ENCODE results near the gene FOXC2. TPM values are rescaled to one million over a fixed set of nuclear protein-coding genes. Genes with fewer than 3 reads are reported as not detected.

FOXC2 gene
- total RNA-seq, 1 experiment from 2014 or later = 14.9 TPM

- H3K4me1 ChIP-seq (ENCODE audit: control insufficient read depth, insufficient read depth, low read length) = peaks cover 41% of the 10 kb centered on the region
- ChIA-PET CTCF (no interaction called here), POLR2A (interaction anchor here (0.7 kb wide), 1 partner anchor 100 kb away, joined by 5 read pairs; no protein-coding TSS in a partner anchor)
- DNase-seq (ENCODE audit: low read depth, low spot score) (no peak), ATAC-seq (no peak)
- no TSS peak for BruUV-seq (replicated peaks)
- TF ChIP-seq SIN3A (IDR thresholded peaks at IDR 0.05; ENCODE audit: borderline replicate concordance, insufficient read depth, low read depth, low read length) = no peak
- in situ Hi-C loops (cut with HindIII; ENCODE audit: low pct_unique_long_range_greater_than_20kb, low sequenced_read_pairs) = no loop called here
- intact Hi-C loops (cut with micrococcal nuclease; ENCODE audit: unreplicated experiment) = loop anchor here (5.0 kb wide), 1 partner anchor 260 kb away; no protein-coding TSS in a partner anchor
- peak overlapping the region; percentile 63 to 86 for H3K4me3 ChIP-seq (ENCODE audit: low read depth in 2 of 2, low read length in 2 of 2)
- H3K27me3 ChIP-seq (ENCODE audit: control insufficient read depth, insufficient read depth, low read length) = no peaks in the 10 kb centered on the region
- peak overlapping the region; percentile 97 for H3K27ac ChIP-seq (ENCODE audit: low read length)
- no peaks in the 10 kb centered on the region; the same call in 1 of the 2 replicates for H3K36me3 ChIP-seq (ENCODE audit: control insufficient read depth, insufficient read depth, low read length)
- H3K9me3 ChIP-seq (ENCODE audit: control insufficient read depth, insufficient read depth, low read depth, low read length) = no peaks in the 10 kb centered on the region
Measured at GRCh38 chr16:86572041-86572521, 5.5 kb downstream of the FOXC2 start.

- no TSS peak for BruUV-seq (replicated peaks)
- CTCF ChIA-PET = no interaction called here
- H3K27me3 ChIP-seq (ENCODE audit: control insufficient read depth, insufficient read depth, low read length) = no peaks in the 10 kb centered on the region
- H3K4me3 ChIP-seq (ENCODE audit: low read depth in 2 of 2, low read length in 2 of 2) = peak overlapping the region in 1 of 2 experiments; percentile 86; a peak in 1 of 4 replicates
- peaks cover 42% of the 10 kb centered on the region for H3K4me1 ChIP-seq (ENCODE audit: control insufficient read depth, insufficient read depth, low read length)
- POLR2A ChIA-PET = interaction anchor here (0.7 kb wide), 1 partner anchor 99 kb away, joined by 5 read pairs; no protein-coding TSS in a partner anchor
- ATAC-seq (no peak), DNase-seq (ENCODE audit: low read depth, low spot score) (no peak)
- intact Hi-C loops (cut with micrococcal nuclease; ENCODE audit: unreplicated experiment) (loop anchor here (5.0 kb wide), 1 partner anchor 260 kb away; no protein-coding TSS in a partner anchor), in situ Hi-C loops (cut with HindIII; ENCODE audit: low pct_unique_long_range_greater_than_20kb, low sequenced_read_pairs) (no loop called here)
- no peaks in the 10 kb centered on the region; the same call in 1 of the 2 replicates for H3K36me3 ChIP-seq (ENCODE audit: control insufficient read depth, insufficient read depth, low read length)
- TF ChIP-seq POLR2AphosphoS5 (IDR thresholded peaks at IDR 0.05; ENCODE audit: low read depth, low read length) (no peak), SIN3A (IDR thresholded peaks at IDR 0.05; ENCODE audit: borderline replicate concordance, insufficient read depth, low read depth, low read length) (no peak), REST (IDR thresholded peaks at IDR 0.05; ENCODE audit: insufficient read depth in 1 of 2, low read depth in 2 of 2, low read length in 1 of 2) (no peak), TCF7L2 (IDR thresholded peaks at IDR 0.05; ENCODE audit: low read depth, low read length) (no peak)
- TF ChIP-seq, protein P1, sequence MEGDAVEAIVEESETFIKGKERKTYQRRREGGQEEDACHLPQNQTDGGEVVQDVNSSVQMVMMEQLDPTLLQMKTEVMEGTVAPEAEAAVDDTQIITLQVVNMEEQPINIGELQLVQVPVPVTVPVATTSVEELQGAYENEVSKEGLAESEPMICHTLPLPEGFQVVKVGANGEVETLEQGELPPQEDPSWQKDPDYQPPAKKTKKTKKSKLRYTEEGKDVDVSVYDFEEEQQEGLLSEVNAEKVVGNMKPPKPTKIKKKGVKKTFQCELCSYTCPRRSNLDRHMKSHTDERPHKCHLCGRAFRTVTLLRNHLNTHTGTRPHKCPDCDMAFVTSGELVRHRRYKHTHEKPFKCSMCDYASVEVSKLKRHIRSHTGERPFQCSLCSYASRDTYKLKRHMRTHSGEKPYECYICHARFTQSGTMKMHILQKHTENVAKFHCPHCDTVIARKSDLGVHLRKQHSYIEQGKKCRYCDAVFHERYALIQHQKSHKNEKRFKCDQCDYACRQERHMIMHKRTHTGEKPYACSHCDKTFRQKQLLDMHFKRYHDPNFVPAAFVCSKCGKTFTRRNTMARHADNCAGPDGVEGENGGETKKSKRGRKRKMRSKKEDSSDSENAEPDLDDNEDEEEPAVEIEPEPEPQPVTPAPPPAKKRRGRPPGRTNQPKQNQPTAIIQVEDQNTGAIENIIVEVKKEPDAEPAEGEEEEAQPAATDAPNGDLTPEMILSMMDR (IDR thresholded peaks at IDR 0.05) = no peak
- peak overlapping the region; percentile 97 for H3K27ac ChIP-seq (ENCODE audit: low read length)
- no peaks in the 10 kb centered on the region for H3K9me3 ChIP-seq (ENCODE audit: control insufficient read depth, insufficient read depth, low read depth, low read length)
Measured at GRCh38 chr16:86572606-86573005, 6.0 kb downstream of the FOXC2 start.

GRCh38 chr16:86573215-86573614 lies 6.6 kb downstream of the FOXC2 start:
- Histone ChIP-seq H3K36me3 (ENCODE audit: control insufficient read depth, insufficient read depth, low read length) (no peaks in the 10 kb centered on the region; the same call in 1 of the 2 replicates), H3K4me1 (ENCODE audit: control insufficient read depth, insufficient read depth, low read length) (peaks cover 44% of the 10 kb centered on the region), H3K27me3 (ENCODE audit: control insufficient read depth, insufficient read depth, low read length) (no peaks in the 10 kb centered on the region), H3K9me3 (ENCODE audit: control insufficient read depth, insufficient read depth, low read depth, low read length) (no peaks in the 10 kb centered on the region), H3K27ac (ENCODE audit: low read length) (peak overlapping the region; percentile 97), H3K4me3 (ENCODE audit: low read depth in 2 of 2, low read length in 2 of 2) (no peak overlapping the region)
- DNase-seq (ENCODE audit: low read depth, low spot score) (no peak), ATAC-seq (no peak)
- no TSS peak for BruUV-seq (replicated peaks)
- ChIA-PET CTCF (no interaction called here), POLR2A (no interaction called here)
- TF ChIP-seq TCF7L2 (IDR thresholded peaks at IDR 0.05; ENCODE audit: low read depth, low read length) (no peak), SIN3A (IDR thresholded peaks at IDR 0.05; ENCODE audit: borderline replicate concordance, insufficient read depth, low read depth, low read length) (no peak), POLR2AphosphoS5 (IDR thresholded peaks at IDR 0.05; ENCODE audit: low read depth, low read length) (no peak), REST (IDR thresholded peaks at IDR 0.05; ENCODE audit: insufficient read depth in 1 of 2, low read depth in 2 of 2, low read length in 1 of 2) (no peak)
- TF ChIP-seq, protein P1 (IDR thresholded peaks at IDR 0.05) = no peak
- intact Hi-C loops (cut with micrococcal nuclease; ENCODE audit: unreplicated experiment) = loop anchor here (5.0 kb wide), 1 partner anchor 259 kb away; no protein-coding TSS in a partner anchor
- in situ Hi-C loops (cut with HindIII; ENCODE audit: low pct_unique_long_range_greater_than_20kb, low sequenced_read_pairs) = no loop called here

Measured in Panc1 (cell line).